ENCODE data around the gene ZNF3.

Gene ZNF3

GRCh38 chr7:100107890-100108289, 26.4 kb upstream of the ZNF3 start:
- no peak for DNase-seq

- no peak for DNase-seq
Observed at GRCh38 chr7:100107125-100107737, 25.7 kb upstream of the ZNF3 start.

GRCh38 chr7:100106633-100107032, 25.1 kb upstream of the ZNF3 start:
- DNase-seq, result no peak

- no peak for DNase-seq
Observed at GRCh38 chr7:100105534-100105933, 24.0 kb upstream of the ZNF3 start.

- DNase-seq, result no peak
Observed at GRCh38 chr7:100102950-100103840, 21.7 kb upstream of the ZNF3 start.

- peak; percentile 99 for DNase-seq
Observed at GRCh38 chr7:100101016-100101862, 19.7 kb upstream of the ZNF3 start, which contains the start of the genes AP4M1 and MCM7. Gene AP4M1, plus strand, starts transcription at chr7:100101643. Its CDS starts 72 bp downstream, at chr7:100101715. Gene MCM7, minus strand, starts transcription at chr7:100101397. Its CDS starts 103 bp downstream, at chr7:100101294.

- peak; percentile 97 for DNase-seq
Observed at GRCh38 chr7:100100420-100101015, 19.0 kb upstream of the ZNF3 start.

- no peak for DNase-seq
Observed at GRCh38 chr7:100099452-100099851, 17.9 kb upstream of the ZNF3 start.

- no peak for DNase-seq
Observed at GRCh38 chr7:100098913-100099312, 17.4 kb upstream of the ZNF3 start.

GRCh38 chr7:100095704-100096103, 14.2 kb upstream of the ZNF3 start:
- no peak for DNase-seq

GRCh38 chr7:100095289-100095688, 13.8 kb upstream of the ZNF3 start:
- DNase-seq, result no peak

GRCh38 chr7:100093925-100094486, 12.5 kb upstream of the ZNF3 start:
- no peak for DNase-seq

- no peak for DNase-seq
Observed at GRCh38 chr7:100093498-100093897, 12.0 kb upstream of the ZNF3 start.

GRCh38 chr7:100093054-100093453, 11.5 kb upstream of the ZNF3 start:
- DNase-seq, result no peak

- DNase-seq, result no peak
Observed at GRCh38 chr7:100091411-100092181, 10.1 kb upstream of the ZNF3 start.

GRCh38 chr7:100090527-100091410, 9.2 kb upstream of the ZNF3 start:
- DNase-seq, result no peak

GRCh38 chr7:100089458-100090196, 8.1 kb upstream of the ZNF3 start:
- no peak for DNase-seq

GRCh38 chr7:100088621-100089457, 7.3 kb upstream of the ZNF3 start, which contains the start of gene COPS6:
Gene COPS6, plus strand, starts transcription at chr7:100088969. Its CDS starts 22 bp downstream, at chr7:100088991.
- peak; percentile 93 for DNase-seq
